ENCODE data around the gene FLYWCH2. TPM values are rescaled to one million over a fixed set of nuclear protein-coding genes. Genes with fewer than 3 reads are reported as not detected.

FLYWCH2 gene
- total and polyA plus RNA-seq, 2 of the 13 experiments (the other 11 are each of a cell fraction or from before 2014, with no cell fraction given), result 16.9 to 19.8 TPM

- peaks cover 5% of the 10 kb centered on the region for H3K4me1 ChIP-seq (ENCODE audit: insufficient read depth, low read length)
- H3K79me2 ChIP-seq (ENCODE audit: insufficient read depth, low read length), result no peaks in the 10 kb centered on the region
- WGBS (ENCODE audit: low lambda C conversion rate), result 21% methylated on average over 10 of the region's 56 CpGs
- intact Hi-C loops (cut with micrococcal nuclease; ENCODE audit: unreplicated experiment) (no loop called here), in situ Hi-C loops (cut with HindIII; ENCODE audit: extremely low pct_ligation_motif_present, low pct_unique_long_range_greater_than_20kb) (no loop called here)
- CTCF ChIA-PET (ENCODE audit: low intra/inter-chr PET ratio, low total read pairs), result interaction anchor here (4.2 kb wide), 1 partner anchor 16 kb away, joined by 30 read pairs; no protein-coding TSS in a partner anchor
- FAIRE-seq (no peak), ATAC-seq (no peak), DNase-seq (ENCODE audit: low spot score) (no peak)
- H3K9me3 ChIP-seq (ENCODE audit: low read length), result peaks cover 6% of the 10 kb centered on the region; the same call in 1 of the 2 replicates
- H3K9ac ChIP-seq (ENCODE audit: insufficient read depth, low read depth, low read length), result no peak overlapping the region
- H2AFZ ChIP-seq (ENCODE audit: low read length), result no peak overlapping the region
- H3K4me3 ChIP-seq (replicated peaks in 1 of 3; ENCODE audit: insufficient read depth in 1 of 3, low read depth in 2 of 3, low read length in 3 of 3), result no peak overlapping the region
- H3K27ac ChIP-seq (ENCODE audit: extremely low read length, insufficient read depth, low read length), result no peak overlapping the region
- H4K20me1 ChIP-seq (ENCODE audit: insufficient read depth, low read length), result no peaks in the 10 kb centered on the region
- BruUV-seq (replicated peaks), result no TSS peak
- H3K4me2 ChIP-seq (ENCODE audit: low read depth, low read length), result no peak overlapping the region
- H3K27me3 ChIP-seq (ENCODE audit: control insufficient read depth in 1 of 2, insufficient read depth in 2 of 2, low read length in 2 of 2), result peaks cover 0 to 14% of the 10 kb centered on the region in 2 experiments; a peak in 1 of 5 replicates
- POLR2A ChIA-PET, result no interaction called here
- H3K36me3 ChIP-seq (replicated peaks in 1 of 2; ENCODE audit: control insufficient read depth in 1 of 2, insufficient read depth in 2 of 2, low read length in 2 of 2), result no peaks in the 10 kb centered on the region
- TF ChIP-seq MLX (CRISPR knock-in tag; IDR thresholded peaks at IDR 0.05) (no peak), SETDB1 (CRISPR knock-in tag; IDR thresholded peaks at IDR 0.05; ENCODE audit: borderline replicate concordance) (no peak), HES4 (CRISPR knock-in tag; IDR thresholded peaks at IDR 0.05; ENCODE audit: borderline replicate concordance) (no peak), PHF20 (CRISPR knock-in tag; IDR thresholded peaks at IDR 0.05) (no peak), FUBP1 (CRISPR knock-in tag; IDR thresholded peaks at IDR 0.05; ENCODE audit: borderline replicate concordance) (no peak), MIER3 (CRISPR knock-in tag; IDR thresholded peaks at IDR 0.05; ENCODE audit: borderline replicate concordance) (no peak), RARG (CRISPR knock-in tag; IDR thresholded peaks at IDR 0.05; ENCODE audit: low read depth) (no peak), ZSCAN12 (CRISPR knock-in tag; IDR thresholded peaks at IDR 0.05) (no peak), ZNF281 (CRISPR knock-in tag; IDR thresholded peaks at IDR 0.05; ENCODE audit: borderline replicate concordance) (no peak), NR1H2 (CRISPR knock-in tag; IDR thresholded peaks at IDR 0.05; ENCODE audit: borderline replicate concordance, low read depth) (no peak), E2F1 (CRISPR knock-in tag; IDR thresholded peaks at IDR 0.05) (no peak), LBX2 (CRISPR knock-in tag; IDR thresholded peaks at IDR 0.05; ENCODE audit: borderline replicate concordance) (no peak), MBD4 (IDR thresholded peaks at IDR 0.05; ENCODE audit: borderline replicate concordance, low read length) (no peak), CSRNP2 (CRISPR knock-in tag; conservative IDR thresholded peaks at IDR 0.05; ENCODE audit: low read depth) (no peak)
These were observed 30.1 kb upstream of the FLYWCH2 start for GRCh38 chr16:2852731-2853507.

Data from HepG2 (cell line).